Uterus (tissue), 4 donors: ENCODE results near the gene NLGN2. TPM values are rescaled to one million over a fixed set of nuclear protein-coding genes. Genes with fewer than 3 reads are reported as not detected.

Source experiments
- DNase-seq, 2 donors: peaks; one replicate each; pipeline ENCODE4 v3.0.0-alpha.2; 2019 to 2020
- H3K27ac ChIP-seq, 2 donors: fragments of 200-600 bp; sonication (generic); 1 replicate in 1 of 2; 2 replicates in 1 of 2; pipeline ENCODE4 v1.5.1; 2016 to 2018
- H3K27me3 ChIP-seq, 2 donors: fragments of 200-600 bp; sonication (generic); one replicate each; pipeline ENCODE4 v1.5.1; 2018 to 2019; ENCODE audit warnings: control low read depth in 1 of 2
- H3K36me3 ChIP-seq, 2 donors: fragments of 200-600 bp; sonication (generic); one replicate each; pipeline ENCODE4 v1.5.1; 2019; ENCODE audit warnings: control low read depth in 1 of 2
- H3K4me1 ChIP-seq, 2 donors: fragments of 200-600 bp; sonication (generic); one replicate each; pipeline ENCODE4 v1.5.1; 2018 to 2019; ENCODE audit warnings: control low read depth in 1 of 2
- H3K4me3 ChIP-seq, 2 donors: fragments of 200-600 bp; sonication (generic); 1 replicate in 1 of 2; 2 replicates in 1 of 2; pipeline ENCODE4 v1.5.1; 2018 to 2019; ENCODE audit warnings: mild to moderate bottlenecking in 1 of 2
- H3K9me3 ChIP-seq, 2 donors: fragments of 200-600 bp; sonication (generic); one replicate each; pipeline ENCODE4 v1.5.1; 2019; ENCODE audit warnings: control low read depth in 1 of 2
- POLR2A ChIP-seq, 2 donors: fragments of 450-650 bp; IDR thresholded peaks; one replicate each; pipeline ENCODE4 v1.6.1; 2016; ENCODE audit warnings: antibody characterized with exemption in 2 of 2, mild to moderate bottlenecking in 1 of 2, moderate library complexity in 1 of 2
- intact Hi-C: fragments of 100-400 bp; cut with DNase I; formaldehyde crosslinking; loops from one replicate; pipeline ENCODE4 v1.15.1; 2023; ENCODE audit warnings: low total_unique reads
- total RNA-seq, 4 donors: library from RNA; depleted of rRNA in 3 of 4; stranded (reverse); fragments of >200 nt in 3 of 4; gene quantifications; one replicate each; pipeline versions ENCODE4 v1.1.0 to v1.2.4, GENCODE V29; 2014 to 2023
- TF ChIP-seq, protein P1 (sequence below), 4 experiments: fragments of 200-600 bp in 2 of 4; fragments of 450-650 bp in 2 of 4; sonication (generic) in 2 of 4; IDR thresholded peaks; one replicate each; pipeline ENCODE4 v1.5.1; 2016 to 2019; ENCODE audit warnings: antibody characterized with exemption in 4 of 4, mild to moderate bottlenecking in 2 of 4, moderate library complexity in 1 of 4
- donor health status: DM: yes; HTN: yes; CAD: no.

NLGN2 gene
- total RNA-seq, 4 donors from 2014 or later: 14.2 to 81.9 (median 19.7) TPM

DNA sequence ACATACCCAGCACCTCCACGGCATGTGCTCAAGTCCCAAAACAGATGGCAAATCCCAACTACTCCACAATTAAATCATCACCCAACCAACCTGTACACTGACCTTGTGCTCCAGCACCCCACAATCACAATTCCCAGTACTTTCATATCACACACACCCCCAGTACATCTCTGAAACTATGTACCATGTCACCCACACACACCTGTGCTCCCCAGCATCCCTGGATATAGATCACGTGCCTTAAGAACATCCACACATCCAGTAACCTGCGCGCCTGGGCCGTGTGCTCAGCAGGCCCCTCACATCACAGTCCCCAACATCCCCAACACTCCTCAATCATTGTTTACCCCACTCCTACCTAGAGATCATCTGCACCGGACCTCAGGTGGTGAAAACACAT is 2.1 kb downstream of the NLGN2 start:
- Histone ChIP-seq H3K4me1 (no peaks in the 10 kb centered on the region), H3K9me3 (no peaks in the 10 kb centered on the region), H3K36me3 (no peaks in the 10 kb centered on the region), H3K4me3 (no peak overlapping the region), H3K27me3 (no peaks in the 10 kb centered on the region), H3K27ac (no peak overlapping the region)
- intact Hi-C loops: no loop called here
- TF ChIP-seq, protein P1, sequence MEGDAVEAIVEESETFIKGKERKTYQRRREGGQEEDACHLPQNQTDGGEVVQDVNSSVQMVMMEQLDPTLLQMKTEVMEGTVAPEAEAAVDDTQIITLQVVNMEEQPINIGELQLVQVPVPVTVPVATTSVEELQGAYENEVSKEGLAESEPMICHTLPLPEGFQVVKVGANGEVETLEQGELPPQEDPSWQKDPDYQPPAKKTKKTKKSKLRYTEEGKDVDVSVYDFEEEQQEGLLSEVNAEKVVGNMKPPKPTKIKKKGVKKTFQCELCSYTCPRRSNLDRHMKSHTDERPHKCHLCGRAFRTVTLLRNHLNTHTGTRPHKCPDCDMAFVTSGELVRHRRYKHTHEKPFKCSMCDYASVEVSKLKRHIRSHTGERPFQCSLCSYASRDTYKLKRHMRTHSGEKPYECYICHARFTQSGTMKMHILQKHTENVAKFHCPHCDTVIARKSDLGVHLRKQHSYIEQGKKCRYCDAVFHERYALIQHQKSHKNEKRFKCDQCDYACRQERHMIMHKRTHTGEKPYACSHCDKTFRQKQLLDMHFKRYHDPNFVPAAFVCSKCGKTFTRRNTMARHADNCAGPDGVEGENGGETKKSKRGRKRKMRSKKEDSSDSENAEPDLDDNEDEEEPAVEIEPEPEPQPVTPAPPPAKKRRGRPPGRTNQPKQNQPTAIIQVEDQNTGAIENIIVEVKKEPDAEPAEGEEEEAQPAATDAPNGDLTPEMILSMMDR (IDR thresholded peaks at IDR 0.05): no peak
- TF ChIP-seq POLR2A (IDR thresholded peaks at IDR 0.05): no peak
- DNase-seq: no peak

GRCh38 chr17:7410634-7411426 is 3.2 kb downstream of the NLGN2 start:
- Histone ChIP-seq H3K36me3 (no peaks in the 10 kb centered on the region), H3K4me3 (no peak overlapping the region), H3K4me1 (no peaks in the 10 kb centered on the region), H3K9me3 (no peaks in the 10 kb centered on the region), H3K27ac (no peak overlapping the region), H3K27me3 (no peaks in the 10 kb centered on the region)
- DNase-seq: no peak
- TF ChIP-seq, protein P1 (IDR thresholded peaks at IDR 0.05): no peak
- no peak for TF ChIP-seq POLR2A (IDR thresholded peaks at IDR 0.05)
- intact Hi-C loops: no loop called here

GRCh38 chr17:7411427-7411750 is 3.7 kb downstream of the NLGN2 start:
- Histone ChIP-seq H3K27me3 (no peaks in the 10 kb centered on the region), H3K4me3 (no peak overlapping the region), H3K36me3 (no peaks in the 10 kb centered on the region), H3K4me1 (no peaks in the 10 kb centered on the region), H3K9me3 (no peaks in the 10 kb centered on the region), H3K27ac (no peak overlapping the region)
- TF ChIP-seq, protein P1 (IDR thresholded peaks at IDR 0.05): no peak
- no peak for TF ChIP-seq POLR2A (IDR thresholded peaks at IDR 0.05)
- intact Hi-C loops: no loop called here
- DNase-seq: no peak

GRCh38 chr17:7413346-7413985 is 5.8 kb downstream of the NLGN2 start:
- H3K4me1 ChIP-seq: no peaks in the 10 kb centered on the region
- no peaks in the 10 kb centered on the region for H3K9me3 ChIP-seq
- no peaks in the 10 kb centered on the region for H3K27me3 ChIP-seq
- no peaks in the 10 kb centered on the region for H3K36me3 ChIP-seq
- no peak overlapping the region for H3K27ac ChIP-seq
- no peak for DNase-seq
- H3K4me3 ChIP-seq: no peak overlapping the region
- intact Hi-C loops: no loop called here
- TF ChIP-seq POLR2A (IDR thresholded peaks at IDR 0.05): no peak
- TF ChIP-seq, protein P1 (IDR thresholded peaks at IDR 0.05): no peak

DNA sequence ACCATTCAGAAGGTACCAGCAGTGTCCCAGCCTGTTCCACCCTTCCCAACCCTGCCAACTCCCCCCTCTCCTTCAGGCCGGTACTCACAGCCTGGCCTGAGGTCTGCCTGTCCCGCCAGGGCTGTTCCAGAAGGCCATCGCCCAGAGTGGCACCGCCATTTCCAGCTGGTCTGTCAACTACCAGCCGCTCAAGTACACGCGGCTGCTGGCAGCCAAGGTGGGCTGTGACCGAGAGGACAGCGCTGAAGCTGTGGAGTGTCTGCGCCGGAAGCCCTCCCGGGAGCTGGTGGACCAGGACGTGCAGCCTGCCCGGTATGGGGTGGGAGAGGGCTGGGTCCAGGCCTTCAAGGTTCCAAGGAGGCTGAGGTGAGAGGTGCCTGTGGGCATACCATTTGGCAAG is 7.2 kb downstream of the NLGN2 start:
- no peak for DNase-seq
- Histone ChIP-seq H3K4me3 (no peak overlapping the region), H3K9me3 (no peaks in the 10 kb centered on the region), H3K4me1 (no peaks in the 10 kb centered on the region), H3K27me3 (no peaks in the 10 kb centered on the region), H3K36me3 (no peaks in the 10 kb centered on the region), H3K27ac (no peak overlapping the region)
- intact Hi-C loops: no loop called here
- no peak for TF ChIP-seq POLR2A (IDR thresholded peaks at IDR 0.05)
- TF ChIP-seq, protein P1 (IDR thresholded peaks at IDR 0.05): no peak
